Hepatocyte (in vitro differentiated cells): ENCODE results near the gene CD22. TPM values are rescaled to one million over a fixed set of nuclear protein-coding genes. Genes with fewer than 3 reads are reported as not detected.

Source experiments
- DNase-seq: peaks from one replicate; pipeline ENCODE4 v3.0.0-alpha.2; 2016; ENCODE audit warnings: low spot score
- H2AFZ ChIP-seq: fragments of 200-600 bp; sonication (generic); 2 replicates; pipeline ENCODE4 v1.6.0; 2016; ENCODE audit warnings: antibody characterized with exemption, mild to moderate bottlenecking
- H3K27ac ChIP-seq: fragments of 200-600 bp; sonication (generic); 2 replicates; pipeline ENCODE4 v1.5.1; 2016; ENCODE audit warnings: mild to moderate bottlenecking
- H3K27me3 ChIP-seq: fragments of 200-600 bp; sonication (generic); 2 replicates; pipeline ENCODE4 v1.6.1; 2016
- H3K36me3 ChIP-seq: fragments of 200-600 bp; sonication (generic); replicated peaks from 2 replicates; pipeline ENCODE4 v1.5.1; 2016; ENCODE audit warnings: low read depth; ENCODE audit not compliant: insufficient read depth
- H3K4me1 ChIP-seq: fragments of 200-600 bp; sonication (generic); 2 replicates; pipeline ENCODE4 v1.5.1; 2016; ENCODE audit warnings: mild to moderate bottlenecking, moderate library complexity; ENCODE audit not compliant: insufficient read depth
- H3K4me2 ChIP-seq: fragments of 200-600 bp; sonication (generic); 2 replicates; pipeline ENCODE4 v1.6.0; 2016
- H3K4me3 ChIP-seq: fragments of 200-600 bp; sonication (generic); 2 replicates; pipeline ENCODE4 v1.5.1; 2016; ENCODE audit warnings: mild to moderate bottlenecking
- H3K79me2 ChIP-seq: fragments of 200-600 bp; sonication (generic); 2 replicates; pipeline ENCODE4 v1.6.0; 2017; ENCODE audit warnings: mild to moderate bottlenecking
- H3K9me2 ChIP-seq: fragments of 200-600 bp; sonication (generic); replicated peaks from 2 replicates; pipeline ENCODE4 v1.6.0; 2017; ENCODE audit warnings: mild to moderate bottlenecking; ENCODE audit not compliant: insufficient read depth
- H3K9me3 ChIP-seq: fragments of 200-600 bp; sonication (generic); 2 replicates; pipeline ENCODE4 v1.5.1; 2016; ENCODE audit warnings: low read depth, mild to moderate bottlenecking
- H4K20me1 ChIP-seq: fragments of 200-600 bp; sonication (generic); 2 replicates; pipeline ENCODE4 v1.6.0; 2016; ENCODE audit warnings: mild to moderate bottlenecking; ENCODE audit not compliant: insufficient read depth, poor library complexity, severe bottlenecking
- CTCF ChIP-seq: fragments of 200-600 bp; sonication (generic); IDR thresholded peaks from 2 replicates; pipeline ENCODE4 v1.5.1; 2016; ENCODE audit warnings: antibody characterized with exemption, mild to moderate bottlenecking; ENCODE audit not compliant: poor library complexity
- EZH2 ChIP-seq: fragments of 200-600 bp; sonication (generic); IDR thresholded peaks from 2 replicates; pipeline ENCODE4 v1.6.1; 2016; ENCODE audit warnings: antibody characterized with exemption, mild to moderate bottlenecking, borderline replicate concordance
- EZH2phosphoT487 ChIP-seq: fragments of 200-600 bp; sonication (generic); IDR thresholded peaks from one replicate; pipeline ENCODE4 v1.6.1; 2018; ENCODE audit warnings: antibody characterized with exemption, mild to moderate bottlenecking, low read depth, moderate library complexity; ENCODE audit not compliant: unreplicated experiment, severe bottlenecking
- WGBS: methylation state at CpG from one replicate; pipeline ENCODE4 v1.1.6; 2016; ENCODE audit warnings: low lambda C conversion rate; ENCODE audit errors: missing lambda C conversion rate; 5-methylcytosine and 5-hydroxymethylcytosine counted together
- polyA plus RNA-seq: library from polyadenylated mRNA; unstranded; fragments of >200 nt; fragmentation: Nextera tagmentation; extraction: Ambion mirVana; gene quantifications from 2 replicates; pipeline ENCODE4 v1.2.1, GENCODE V29; 2016
- total RNA-seq: library from RNA; depleted of rRNA; stranded (reverse); fragments of >200 nt; gene quantifications from 2 replicates; pipeline ENCODE4 v1.2.3, GENCODE V29; 2014

Gene CD22
- total and polyA plus RNA-seq, 2 experiments from 2014 or later = 1.6 TPM; not detected in 1

GRCh38 chr19:35342430-35342829, 13.4 kb downstream of the CD22 start:
- Histone ChIP-seq H3K27ac (no peak overlapping the region), H3K27me3 (no peaks in the 10 kb centered on the region), H3K4me3 (no peak overlapping the region), H3K9me3 (no peaks in the 10 kb centered on the region), H4K20me1 (no peaks in the 10 kb centered on the region), H3K4me1 (no peaks in the 10 kb centered on the region), H3K9me2 (no peaks in the 10 kb centered on the region), H3K79me2 (no peaks in the 10 kb centered on the region), H3K36me3 (no peaks in the 10 kb centered on the region), H2AFZ (no peak overlapping the region), H3K4me2 (no peak overlapping the region)
- DNase-seq = no peak
- WGBS = 35% methylated on average over 5 of the region's 5 CpGs
- TF ChIP-seq EZH2 = no peak
- no peak for TF ChIP-seq CTCF
- TF ChIP-seq EZH2phosphoT487 = no peak

- Histone ChIP-seq H3K4me1 (no peaks in the 10 kb centered on the region), H3K36me3 (no peaks in the 10 kb centered on the region), H3K27ac (no peak overlapping the region), H4K20me1 (no peaks in the 10 kb centered on the region), H3K4me2 (no peak overlapping the region), H3K4me3 (no peak overlapping the region), H3K27me3 (no peaks in the 10 kb centered on the region), H3K9me2 (no peaks in the 10 kb centered on the region), H3K9me3 (no peaks in the 10 kb centered on the region), H2AFZ (no peak overlapping the region), H3K79me2 (no peaks in the 10 kb centered on the region)
- TF ChIP-seq EZH2phosphoT487 (no peak), EZH2 (no peak), CTCF (no peak)
- no peak for DNase-seq
- WGBS = 86% methylated on average over 17 of the region's 17 CpGs
These were observed 15.6 kb downstream of the CD22 start for GRCh38 chr19:35344511-35345031.

- no peaks in the 10 kb centered on the region for H3K4me1 ChIP-seq
- H3K4me3 ChIP-seq = no peak overlapping the region
- H3K27ac ChIP-seq = no peak overlapping the region
- no peaks in the 10 kb centered on the region for H3K79me2 ChIP-seq
- TF ChIP-seq CTCF (no peak), EZH2 (no peak), EZH2phosphoT487 (no peak)
- WGBS = 87% methylated on average over 11 of the region's 11 CpGs
- no peaks in the 10 kb centered on the region for H3K9me2 ChIP-seq
- no peak overlapping the region for H3K4me2 ChIP-seq
- no peaks in the 10 kb centered on the region for H3K27me3 ChIP-seq
- DNase-seq = no peak
- no peaks in the 10 kb centered on the region for H3K36me3 ChIP-seq
- no peak overlapping the region for H2AFZ ChIP-seq
- H3K9me3 ChIP-seq = no peaks in the 10 kb centered on the region
- no peaks in the 10 kb centered on the region for H4K20me1 ChIP-seq
These were observed 16.7 kb downstream of the CD22 start for GRCh38 chr19:35345671-35346111.
